Mucosa of descending colon (tissue), 3 donors: ENCODE results near the gene ZNF346. TPM values are rescaled to one million over a fixed set of nuclear protein-coding genes. Genes with fewer than 3 reads are reported as not detected.

ENCODE experiments used
- ATAC-seq: fragments of 200-7000 bp; cut with Tn5 transposase; one replicate; pipeline ENCODE4 v1.9.1; 2020; ENCODE audit warnings: mild to moderate bottlenecking, moderate library complexity
- DNase-seq, 3 donors: peaks; one replicate each; pipeline ENCODE4 v3.0.0-alpha.2; 2020
- H3K36me3 ChIP-seq: fragments of 200-600 bp; one replicate; pipeline ENCODE4 v1.8.0; 2021; ENCODE audit warnings: low read depth, mild to moderate bottlenecking
- H3K4me1 ChIP-seq: fragments of 200-600 bp; one replicate; pipeline ENCODE4 v1.8.0; 2021; ENCODE audit warnings: low read depth, mild to moderate bottlenecking
- H3K4me3 ChIP-seq: fragments of 200-600 bp; one replicate; pipeline ENCODE4 v1.8.0; 2021; ENCODE audit warnings: mild to moderate bottlenecking
- H3K9me3 ChIP-seq: fragments of 200-600 bp; one replicate; pipeline ENCODE4 v1.8.0; 2021; ENCODE audit warnings: mild to moderate bottlenecking
- intact Hi-C, 2 donors: fragments of 100-400 bp; cut with DNase I in 1 of 2; cut with micrococcal nuclease in 1 of 2; formaldehyde crosslinking; loops; one replicate each; pipeline versions ENCODE4 v1.11.0 to v1.11.1; 2022; cut with DNase I, micrococcal nuclease
- total RNA-seq, 3 donors: library from RNA; stranded (reverse); fragmentation: NEBNext Ultra II Directional in 2 of 3; extraction: Animal tissue kit (Norgen Biotek cat#: 25700) in 2 of 3; gene quantifications; one replicate each; pipeline versions ENCODE4 v1.2.1 to v1.2.4, GENCODE V29; 2021 to 2023
- TF ChIP-seq, protein P1 (sequence below): fragments of 200-600 bp; IDR thresholded peaks from one replicate; pipeline ENCODE4 v1.8.0; 2022; ENCODE audit warnings: antibody characterized with exemption, mild to moderate bottlenecking
- donor health status: DM: no; HTN: no; CAD: no; lungs with moderate emphysema.
- donor health status: DM: no; HTN: no; CAD: no.
- donor health status: DM: no; HTN: yes; CAD: no.

ZNF346 gene
- total RNA-seq, 3 donors from 2014 or later, result 15.7 to 17.9 (median 16.7) TPM

DNA sequence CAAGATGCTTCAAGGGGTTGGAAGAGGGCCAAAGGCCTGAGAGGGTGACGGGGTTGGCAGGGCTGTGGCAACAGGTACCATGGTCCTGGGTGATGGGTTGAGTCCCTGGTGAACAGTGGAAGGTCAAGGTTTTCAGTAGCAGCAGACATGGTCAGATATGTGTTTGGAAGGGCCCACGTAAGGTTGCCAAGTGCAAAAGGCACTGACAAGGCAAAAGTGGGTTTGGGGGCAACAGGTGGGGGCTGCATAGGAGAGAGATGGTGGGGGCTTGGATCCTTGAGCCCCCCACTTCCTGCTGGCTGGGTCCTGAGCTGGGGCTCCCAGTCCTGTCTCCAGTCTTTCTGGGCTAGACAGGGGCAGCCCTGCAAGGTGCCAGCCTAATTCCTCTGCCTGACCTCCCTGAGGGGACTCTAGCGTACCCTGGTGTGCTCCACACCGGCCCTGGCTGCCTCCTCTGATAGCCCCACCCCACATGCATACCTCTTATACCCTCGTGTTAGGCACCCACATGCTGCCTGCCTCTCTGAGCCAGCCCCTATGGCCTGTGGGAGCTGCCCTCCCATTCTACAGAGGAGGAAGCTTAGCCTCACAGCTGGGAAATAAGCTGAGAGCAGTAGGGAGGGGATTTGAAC is 90.2 kb downstream of the ZNF346 start:
- Histone ChIP-seq H3K9me3 (no peaks in the 10 kb centered on the region), H3K36me3 (no peaks in the 10 kb centered on the region), H3K4me3 (no peak overlapping the region), H3K4me1 (no peaks in the 10 kb centered on the region)
- intact Hi-C loops, result no loop called here
- DNase-seq (peak in 1 of 3 donors; percentile 17), ATAC-seq (no peak)
- TF ChIP-seq, protein P1, sequence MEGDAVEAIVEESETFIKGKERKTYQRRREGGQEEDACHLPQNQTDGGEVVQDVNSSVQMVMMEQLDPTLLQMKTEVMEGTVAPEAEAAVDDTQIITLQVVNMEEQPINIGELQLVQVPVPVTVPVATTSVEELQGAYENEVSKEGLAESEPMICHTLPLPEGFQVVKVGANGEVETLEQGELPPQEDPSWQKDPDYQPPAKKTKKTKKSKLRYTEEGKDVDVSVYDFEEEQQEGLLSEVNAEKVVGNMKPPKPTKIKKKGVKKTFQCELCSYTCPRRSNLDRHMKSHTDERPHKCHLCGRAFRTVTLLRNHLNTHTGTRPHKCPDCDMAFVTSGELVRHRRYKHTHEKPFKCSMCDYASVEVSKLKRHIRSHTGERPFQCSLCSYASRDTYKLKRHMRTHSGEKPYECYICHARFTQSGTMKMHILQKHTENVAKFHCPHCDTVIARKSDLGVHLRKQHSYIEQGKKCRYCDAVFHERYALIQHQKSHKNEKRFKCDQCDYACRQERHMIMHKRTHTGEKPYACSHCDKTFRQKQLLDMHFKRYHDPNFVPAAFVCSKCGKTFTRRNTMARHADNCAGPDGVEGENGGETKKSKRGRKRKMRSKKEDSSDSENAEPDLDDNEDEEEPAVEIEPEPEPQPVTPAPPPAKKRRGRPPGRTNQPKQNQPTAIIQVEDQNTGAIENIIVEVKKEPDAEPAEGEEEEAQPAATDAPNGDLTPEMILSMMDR, result no peak

DNA sequence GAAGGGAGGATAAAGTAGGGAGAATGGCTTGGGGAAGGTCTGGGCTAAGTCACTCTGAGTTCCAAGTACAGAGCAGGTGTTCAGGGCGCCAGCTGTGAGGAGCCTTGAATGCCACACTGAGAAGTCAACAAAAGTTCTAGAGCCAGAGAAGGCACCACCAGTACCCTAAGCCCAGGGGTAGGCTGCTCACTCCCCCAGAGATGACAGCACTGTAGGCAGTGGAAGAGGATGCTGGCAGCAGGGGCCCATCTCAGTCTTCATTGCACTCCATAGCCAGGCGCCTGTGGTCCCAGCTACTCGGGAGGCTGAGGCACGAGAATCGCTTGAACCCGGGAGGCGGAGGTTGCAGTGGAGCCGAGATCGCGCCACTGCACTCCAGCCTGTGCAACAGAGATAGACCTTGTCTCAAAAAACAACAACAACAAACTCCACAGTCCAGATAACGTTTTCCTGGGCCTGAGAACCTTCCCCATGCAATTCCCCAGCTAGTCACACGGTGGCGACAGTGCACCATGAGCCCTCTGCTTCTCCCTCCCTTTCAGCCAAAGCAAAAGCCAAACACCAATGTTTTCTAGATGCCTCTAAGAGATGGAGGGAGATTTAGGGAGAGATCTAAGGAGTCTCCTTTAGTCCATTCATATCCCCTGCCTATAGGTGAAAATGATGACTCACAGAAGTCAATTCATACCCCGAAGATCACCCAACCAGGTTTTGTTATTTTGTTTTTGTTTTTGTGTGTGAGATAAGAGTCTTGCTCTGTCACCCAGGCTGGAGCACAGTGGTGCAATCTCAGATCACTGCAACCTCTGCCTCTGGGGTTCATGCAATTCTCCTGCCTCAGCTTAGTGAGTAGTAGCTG is 91.3 kb downstream of the ZNF346 start:
- H3K4me1 ChIP-seq, result no peaks in the 10 kb centered on the region
- intact Hi-C loops, result no loop called here
- H3K4me3 ChIP-seq, result no peak overlapping the region
- DNase-seq (peak in 2 of 3 donors; percentile 87 to 88), ATAC-seq (peak; percentile 89)
- H3K36me3 ChIP-seq, result no peaks in the 10 kb centered on the region
- H3K9me3 ChIP-seq, result no peaks in the 10 kb centered on the region
- TF ChIP-seq, protein P1, result peak; percentile 99

DNA sequence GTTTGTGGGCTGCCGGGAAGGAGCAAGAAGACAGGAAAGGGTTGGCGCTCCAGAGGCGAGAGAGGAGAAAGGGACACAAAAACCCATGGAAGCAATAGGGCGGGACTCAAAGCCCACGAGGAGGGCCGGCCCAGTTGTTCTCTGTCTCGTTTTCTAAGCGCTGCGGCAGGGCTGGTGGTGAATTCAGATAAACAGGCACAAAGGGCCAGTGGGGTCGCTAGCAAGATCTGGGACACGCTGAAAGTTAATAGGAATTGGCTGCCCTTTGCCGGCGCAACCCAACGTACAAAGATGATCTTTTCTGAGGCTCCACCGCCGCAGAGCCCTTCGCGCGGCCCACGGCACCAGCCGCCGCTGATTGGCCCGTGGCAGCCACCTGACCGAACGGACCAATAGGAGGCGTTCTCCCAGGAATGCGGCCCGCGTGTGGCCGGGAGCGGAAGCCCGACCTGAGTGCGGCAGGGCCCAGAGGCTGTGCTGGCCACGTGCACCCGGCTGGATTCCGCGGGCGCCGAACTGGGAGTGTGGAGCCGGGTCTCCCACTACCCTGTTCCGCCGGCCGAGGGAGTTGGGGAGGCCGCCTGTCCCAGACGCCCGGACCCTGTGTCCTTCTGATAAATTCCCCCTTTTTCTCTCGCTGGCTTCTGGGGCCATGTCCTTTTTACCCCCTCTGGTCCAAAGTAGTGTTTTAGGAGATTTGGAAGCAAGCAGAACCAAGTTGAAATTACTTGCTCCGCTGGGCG is 94.3 kb downstream of the ZNF346 start:
- H3K36me3 ChIP-seq, result no peaks in the 10 kb centered on the region
- intact Hi-C loops, result no loop called here
- ATAC-seq (peak; percentile 80), DNase-seq (peak; percentile 80 to 88 (median 82))
- H3K4me1 ChIP-seq, result no peaks in the 10 kb centered on the region
- no peak overlapping the region for H3K4me3 ChIP-seq
- TF ChIP-seq, protein P1, result no peak
- H3K9me3 ChIP-seq, result no peaks in the 10 kb centered on the region

DNA sequence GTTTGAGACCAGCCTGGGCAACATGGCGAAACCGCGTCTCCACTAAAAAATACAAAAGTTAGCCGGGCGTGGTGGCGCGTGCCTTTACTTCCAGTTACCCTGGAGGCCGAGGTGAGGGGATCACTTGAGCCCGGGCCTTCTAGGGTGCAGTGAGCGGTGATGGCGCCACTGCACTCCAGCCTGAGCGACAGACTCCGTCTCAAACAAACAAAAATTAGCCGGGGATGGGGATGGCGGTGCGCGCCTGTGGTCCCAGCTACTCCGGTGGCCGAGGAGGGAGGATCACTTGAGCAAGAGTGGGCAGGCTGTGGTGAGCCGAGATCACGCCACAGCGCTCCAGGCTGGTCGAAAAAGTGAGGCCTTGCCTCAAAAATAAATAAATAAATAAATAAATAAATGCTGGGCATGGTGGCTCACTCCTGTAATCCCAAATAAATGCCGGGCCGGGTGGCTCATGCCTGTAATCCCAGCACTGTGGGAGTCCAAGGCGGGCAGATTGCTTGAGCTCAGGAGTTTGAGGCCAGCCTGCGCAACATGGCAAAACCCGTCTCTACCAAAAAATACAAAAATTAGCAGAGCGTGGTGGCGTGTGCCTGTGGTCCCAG is 95.0 kb downstream of the ZNF346 start:
- Histone ChIP-seq H3K4me3 (no peak overlapping the region), H3K4me1 (no peaks in the 10 kb centered on the region), H3K36me3 (no peaks in the 10 kb centered on the region), H3K9me3 (no peaks in the 10 kb centered on the region)
- ATAC-seq, result no peak
- TF ChIP-seq, protein P1, result no peak
- intact Hi-C loops, result no loop called here
- DNase-seq, result peak in 2 of 3 donors; percentile 28 to 46

DNA sequence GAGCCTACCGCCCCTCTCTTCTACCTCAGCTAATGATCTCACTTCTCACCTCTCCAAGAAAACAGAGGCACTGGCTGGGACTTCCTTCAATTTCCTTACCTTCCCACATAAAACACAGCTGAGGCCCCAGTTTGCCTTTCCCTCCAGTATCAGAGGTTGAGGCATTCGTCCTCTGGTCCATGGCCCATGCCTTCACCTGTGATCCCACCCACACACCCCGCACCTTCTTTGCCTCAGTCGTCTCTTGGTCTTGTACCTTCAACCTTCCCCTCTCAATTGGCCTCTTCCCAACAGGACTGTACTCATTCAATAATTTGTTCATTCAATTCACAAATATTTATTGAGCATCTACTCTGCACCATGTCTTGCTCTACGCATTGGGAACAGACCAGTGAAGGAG is 100.1 kb downstream of the ZNF346 start:
- TF ChIP-seq, protein P1, result no peak
- Histone ChIP-seq H3K4me3 (no peak overlapping the region), H3K4me1 (no peaks in the 10 kb centered on the region), H3K36me3 (no peaks in the 10 kb centered on the region), H3K9me3 (no peaks in the 10 kb centered on the region)
- DNase-seq (peak in 1 of 3 donors; percentile 10), ATAC-seq (no peak)
- intact Hi-C loops, result no loop called here
